Activated T-cell treated with anti-CD3 and anti-CD28 coated beads, Interleukin-2, amount 50 U/mL, for 72 hours (primary cell): ENCODE measurements around the gene ARID3B. TPM values are rescaled to one million over a fixed set of nuclear protein-coding genes. Genes with fewer than 3 reads are reported as not detected.
A peak's percentile ranks its signal among the peaks of the same experiment; 100 is the strongest.
"Not testable (repeated sequence)": the region's sequence is repeated elsewhere in the genome, so short reads cannot be mapped to it uniquely, and the experiment has no call there.

Source experiments
- ATAC-seq, 2 donors: fragments of 150-1000 bp; cut with Tn5 transposase; replicated peaks in 1 of 2; 2 replicates each; pipeline ENCODE4 v1.10.0; 2021; ENCODE audit warnings: moderate library complexity in 2 of 2, mild to moderate bottlenecking in 1 of 2
- DNase-seq, 2 donors: peaks; one replicate each; pipeline ENCODE4 v3.0.0; 2021 to 2022; ENCODE audit warnings: mixed read lengths in 1 of 2
- H3K27ac Mint-ChIP-seq: one replicate; pipeline ENCODE4 v1.8.0; 2022; ENCODE audit warnings: mild to moderate bottlenecking, moderate library complexity, mixed read lengths
- H3K27me3 Mint-ChIP-seq: one replicate; pipeline ENCODE4 v1.8.0; 2022; ENCODE audit warnings: low read depth, mixed read lengths
- H3K36me3 Mint-ChIP-seq, 2 donors: one replicate each; pipeline ENCODE4 v1.8.0; 2022; ENCODE audit warnings: mixed read lengths in 2 of 2, mild to moderate bottlenecking in 1 of 2; ENCODE audit not compliant: insufficient read depth in 2 of 2
- H3K4me1 Mint-ChIP-seq: one replicate; pipeline ENCODE4 v1.8.0; 2022; ENCODE audit warnings: low read depth, mixed read lengths
- H3K4me3 Mint-ChIP-seq, 2 donors: one replicate each; pipeline ENCODE4 v1.8.0; 2022; ENCODE audit warnings: mild to moderate bottlenecking in 2 of 2, mixed read lengths in 2 of 2, moderate library complexity in 2 of 2
- H3K9me3 Mint-ChIP-seq, 2 donors: one replicate each; pipeline ENCODE4 v1.8.0; 2022; ENCODE audit warnings: mixed read lengths in 2 of 2
- total RNA-seq, 2 donors: library from RNA; stranded (reverse); gene quantifications; one replicate each; pipeline ENCODE4 v1.2.3, GENCODE V29; 2022

The ARID3B gene
- total RNA-seq, 2 donors from 2014 or later = 47.6 to 53.8 TPM

- peaks cover 7% of the 10 kb centered on the region for H3K4me1 Mint-ChIP-seq
- H3K4me3 Mint-ChIP-seq = no peak overlapping the region
- no peaks in the 10 kb centered on the region for H3K36me3 Mint-ChIP-seq
- no peaks in the 10 kb centered on the region for H3K9me3 Mint-ChIP-seq
- no peak for DNase-seq
- no peak overlapping the region for H3K27ac Mint-ChIP-seq
- H3K27me3 Mint-ChIP-seq = no peaks in the 10 kb centered on the region
- ATAC-seq = no peak
Observed at GRCh38 chr15:74519311-74519710, 21.7 kb upstream of the ARID3B start.

GRCh38 chr15:74520407-74520806, 20.6 kb upstream of the ARID3B start:
- H3K9me3 Mint-ChIP-seq = no peaks in the 10 kb centered on the region
- DNase-seq (no peak), ATAC-seq (no peak)
- H3K27ac Mint-ChIP-seq = no peak overlapping the region
- no peak overlapping the region for H3K4me3 Mint-ChIP-seq
- no peaks in the 10 kb centered on the region for H3K27me3 Mint-ChIP-seq
- peaks cover 7% of the 10 kb centered on the region for H3K4me1 Mint-ChIP-seq
- no peaks in the 10 kb centered on the region for H3K36me3 Mint-ChIP-seq

GRCh38 chr15:74523982-74524381, 17.0 kb upstream of the ARID3B start:
- ATAC-seq (no peak), DNase-seq (no peak)

GRCh38 chr15:74525309-74525708, 15.7 kb upstream of the ARID3B start:
- ATAC-seq (no peak), DNase-seq (no peak)
- Mint-ChIP-seq H3K27me3 (no peaks in the 10 kb centered on the region), H3K4me3 (no peak overlapping the region), H3K36me3 (no peaks in the 10 kb centered on the region), H3K27ac (no peak overlapping the region), H3K4me1 (no peaks in the 10 kb centered on the region), H3K9me3 (no peaks in the 10 kb centered on the region)

More at GRCh38 chr15:74523982-74524381, 17.0 kb upstream of the ARID3B start:
- H3K4me3 Mint-ChIP-seq = no peak overlapping the region
- no peak overlapping the region for H3K27ac Mint-ChIP-seq
- H3K9me3 Mint-ChIP-seq = no peaks in the 10 kb centered on the region
- H3K36me3 Mint-ChIP-seq = no peaks in the 10 kb centered on the region
- no peaks in the 10 kb centered on the region for H3K4me1 Mint-ChIP-seq
- no peaks in the 10 kb centered on the region for H3K27me3 Mint-ChIP-seq

- DNase-seq (no peak), ATAC-seq (no peak)
- Mint-ChIP-seq H3K36me3 (no peaks in the 10 kb centered on the region), H3K4me3 (no peak overlapping the region), H3K4me1 (no peaks in the 10 kb centered on the region), H3K27ac (no peak overlapping the region), H3K27me3 (no peaks in the 10 kb centered on the region), H3K9me3 (no peaks in the 10 kb centered on the region)
Observed at GRCh38 chr15:74525945-74526344, 15.1 kb upstream of the ARID3B start.

- Mint-ChIP-seq H3K27me3 (no peaks in the 10 kb centered on the region), H3K9me3 (no peaks in the 10 kb centered on the region), H3K27ac (no peak overlapping the region), H3K4me1 (no peaks in the 10 kb centered on the region), H3K4me3 (no peak overlapping the region), H3K36me3 (no peaks in the 10 kb centered on the region)
- ATAC-seq (no peak), DNase-seq (no peak)
Observed at GRCh38 chr15:74528876-74529275, 12.1 kb upstream of the ARID3B start.

GRCh38 chr15:74529921-74530320, 11.1 kb upstream of the ARID3B start:
- H3K9me3 Mint-ChIP-seq = no peaks in the 10 kb centered on the region
- DNase-seq (no peak), ATAC-seq (no peak)
- H3K36me3 Mint-ChIP-seq = no peaks in the 10 kb centered on the region
- no peak overlapping the region for H3K27ac Mint-ChIP-seq
- H3K27me3 Mint-ChIP-seq = no peaks in the 10 kb centered on the region
- H3K4me1 Mint-ChIP-seq = no peaks in the 10 kb centered on the region
- H3K4me3 Mint-ChIP-seq = no peak overlapping the region

- Mint-ChIP-seq H3K27ac (no peak overlapping the region), H3K4me1 (peaks cover 8% of the 10 kb centered on the region), H3K9me3 (no peaks in the 10 kb centered on the region), H3K27me3 (no peaks in the 10 kb centered on the region), H3K36me3 (no peaks in the 10 kb centered on the region), H3K4me3 (no peak overlapping the region)
- DNase-seq (no peak), ATAC-seq (no peak)
Observed at GRCh38 chr15:74530771-74531143, 10.3 kb upstream of the ARID3B start.

GRCh38 chr15:74531144-74531811, 9.7 kb upstream of the ARID3B start:
- H3K4me1 Mint-ChIP-seq = peaks cover 8% of the 10 kb centered on the region
- no peaks in the 10 kb centered on the region for H3K27me3 Mint-ChIP-seq

GRCh38 chr15:74535388-74536084, 5.5 kb upstream of the ARID3B start:
- Mint-ChIP-seq H3K36me3 (peaks cover 1 to 3% of the 10 kb centered on the region in 2 donors), H3K4me3 (no peak overlapping the region), H3K27me3 (no peaks in the 10 kb centered on the region), H3K9me3 (no peaks in the 10 kb centered on the region), H3K4me1 (peaks cover 14% of the 10 kb centered on the region), H3K27ac (no peak overlapping the region)
- ATAC-seq = peak; percentile 49 to 72
- DNase-seq = no peak

More at GRCh38 chr15:74531144-74531811, 9.7 kb upstream of the ARID3B start:
- no peaks in the 10 kb centered on the region for H3K36me3 Mint-ChIP-seq
- ATAC-seq (no peak), DNase-seq (no peak)
- H3K9me3 Mint-ChIP-seq = no peaks in the 10 kb centered on the region
- H3K4me3 Mint-ChIP-seq = no peak overlapping the region
- H3K27ac Mint-ChIP-seq = no peak overlapping the region

GRCh38 chr15:74537736-74538135, 3.3 kb upstream of the ARID3B start:
- H3K36me3 Mint-ChIP-seq = peaks cover 6 to 10% of the 10 kb centered on the region in 2 donors
- no peak overlapping the region for H3K4me3 Mint-ChIP-seq
- H3K27ac Mint-ChIP-seq = no peak overlapping the region
- peaks cover 24% of the 10 kb centered on the region for H3K4me1 Mint-ChIP-seq
- H3K9me3 Mint-ChIP-seq = no peaks in the 10 kb centered on the region
- ATAC-seq = no peak
- H3K27me3 Mint-ChIP-seq = no peaks in the 10 kb centered on the region
- no peak for DNase-seq

GRCh38 chr15:74539521-74539920, 1.5 kb upstream of the ARID3B start:
- H3K27ac Mint-ChIP-seq = peak overlapping the region; percentile 87
- DNase-seq, H3K9me3 Mint-ChIP-seq, ATAC-seq, H3K27me3 Mint-ChIP-seq: not testable (repeated sequence)
- peak overlapping the region; percentile 75 to 79 for H3K4me3 Mint-ChIP-seq
- peaks cover 42% of the 10 kb centered on the region for H3K4me1 Mint-ChIP-seq
- H3K36me3 Mint-ChIP-seq = peaks cover 7 to 12% of the 10 kb centered on the region in 2 donors

GRCh38 chr15:74540161-74540760, 759 bp upstream of the ARID3B start:
- ATAC-seq = no peak
- H3K4me3 Mint-ChIP-seq = peak overlapping the region; percentile 96 to 98
- peaks cover 9 to 17% of the 10 kb centered on the region in 2 donors for H3K36me3 Mint-ChIP-seq
- peaks cover 47% of the 10 kb centered on the region for H3K4me1 Mint-ChIP-seq
- peak overlapping the region; percentile 94 for H3K27ac Mint-ChIP-seq
- H3K27me3 Mint-ChIP-seq = no peaks in the 10 kb centered on the region
- DNase-seq = peak in 1 of 2 donors; percentile 1
- H3K9me3 Mint-ChIP-seq = no peaks in the 10 kb centered on the region
